HepG2 (cell line): ENCODE results near the gene DAPP1. TPM values are rescaled to one million over a fixed set of nuclear protein-coding genes. Genes with fewer than 3 reads are reported as not detected.

ENCODE experiments used
- ATAC-seq: fragments of 200-7000 bp; cut with Tn5 transposase; 3 replicates; pipeline ENCODE4 v1.9.1; 2020; ENCODE audit warnings: mild to moderate bottlenecking, moderate library complexity
- BruUV-seq: library from RNA; stranded (reverse); fragments of 400-500 nt; replicated peaks from 2 replicates; lab custom pipeline; 2021; lab: Mats Ljungman, UMichigan
- CTCF ChIA-PET: fragments of 300-600 bp; formaldehyde crosslinking; extraction: SDS; loops from one replicate; lab custom pipeline; 2021; ENCODE audit warnings: low total read pairs, inconsistent platforms, low intra/inter-chr PET ratio; lab: Yijun Ruan, JAX
- POLR2A ChIA-PET: fragments of 350-600 bp; sonication (Branson Sonifier 250); formaldehyde crosslinking; loops from one replicate; lab custom pipeline; 2020; ENCODE audit warnings: antibody characterized with exemption, inconsistent platforms; lab: Yijun Ruan, JAX
- DNase-seq: peaks from one replicate; pipeline ENCODE4 v3.0.0-alpha.2; 2015; ENCODE audit warnings: low spot score
- FAIRE-seq: peaks from 3 replicates; lab custom pipeline; 2011; peaks lifted over from hg19 to GRCh38; lab: Jason Lieb, UNC
- H2AFZ ChIP-seq: one replicate; pipeline ENCODE4 v1.6.1; 2011; ENCODE audit warnings: low read length, inconsistent platforms
- H3K27ac ChIP-seq: fragments of 300-600 bp; 3 replicates; pipeline ENCODE4 v1.8.0; 2011; ENCODE audit warnings: mixed run types, mild to moderate bottlenecking, mixed read lengths, low read length, inconsistent platforms; ENCODE audit not compliant: insufficient read depth; ENCODE audit errors: extremely low read length
- H3K27me3 ChIP-seq, 2 experiments: fragments of 200-600 bp in 1 of 2; 2 replicates in 1 of 2; 3 replicates in 1 of 2; pipeline versions ENCODE4 v1.6.0 to v1.8.0; 2011; ENCODE audit warnings: low read length in 2 of 2, mild to moderate bottlenecking in 2 of 2, moderate library complexity in 2 of 2, inconsistent platforms in 1 of 2; ENCODE audit not compliant: insufficient read depth in 2 of 2, control insufficient read depth in 1 of 2
- H3K36me3 ChIP-seq, 2 experiments: fragments of 200-600 bp in 1 of 2; replicated peaks in 1 of 2; 2 replicates in 1 of 2; 3 replicates in 1 of 2; pipeline versions ENCODE4 v1.5.1 to v1.8.0; 2011; ENCODE audit warnings: low read length in 2 of 2, inconsistent platforms in 1 of 2; ENCODE audit not compliant: insufficient read depth in 2 of 2, control insufficient read depth in 1 of 2
- H3K4me1 ChIP-seq: 2 replicates; pipeline ENCODE4 v1.5.1; 2012; ENCODE audit warnings: low read length, inconsistent platforms; ENCODE audit not compliant: insufficient read depth
- H3K4me2 ChIP-seq: 2 replicates; pipeline ENCODE4 v1.6.0; 2011; ENCODE audit warnings: low read depth, low read length, inconsistent platforms
- H3K4me3 ChIP-seq, 3 experiments: fragments of 200-600 bp in 1 of 3; sonication (generic), shearing (Covaris generic) in 1 of 3; replicated peaks in 1 of 3; 2 replicates each; pipeline ENCODE4 v1.5.1; 2011 to 2016; ENCODE audit warnings: low read length in 3 of 3, inconsistent platforms in 2 of 3, low read depth in 2 of 3, mild to moderate bottlenecking in 2 of 3, control low read depth in 1 of 3, mixed read lengths in 1 of 3; ENCODE audit not compliant: insufficient read depth in 1 of 3
- H3K79me2 ChIP-seq: one replicate; pipeline ENCODE4 v1.6.1; 2011; ENCODE audit warnings: low read length, inconsistent platforms; ENCODE audit not compliant: insufficient read depth
- H3K9ac ChIP-seq: 2 replicates; pipeline ENCODE4 v1.6.0; 2011; ENCODE audit warnings: mild to moderate bottlenecking, low read depth, low read length, inconsistent platforms; ENCODE audit not compliant: insufficient read depth
- H3K9me3 ChIP-seq: 2 replicates; pipeline ENCODE4 v1.5.1; 2012; ENCODE audit warnings: mild to moderate bottlenecking, low read length
- H4K20me1 ChIP-seq: 2 replicates; pipeline ENCODE4 v1.6.0; 2011; ENCODE audit warnings: inconsistent platforms, mild to moderate bottlenecking, low read length, moderate library complexity; ENCODE audit not compliant: insufficient read depth
- CEBPB ChIP-seq: IDR thresholded peaks from 2 replicates; pipeline ENCODE4 v1.6.1; 2011; ENCODE audit warnings: low read depth, low read length, improper control_type of control experiment, borderline replicate concordance
- FOXA1 ChIP-seq, 2 experiments: fragments of 450-650 bp in 1 of 2; sonication (generic) in 1 of 2; formaldehyde crosslinking in 1 of 2; IDR thresholded peaks; 2 replicates each; pipeline versions ENCODE4 v1.4.0 to v1.6.1; 2016 to 2020; ENCODE audit warnings: missing genetic modification reagents in 1 of 2
- JUND ChIP-seq: sonication (generic); formaldehyde crosslinking; IDR thresholded peaks from 2 replicates; pipeline ENCODE4 v1.8.0; 2022; ENCODE audit warnings: mild to moderate bottlenecking, missing genetic modification reagents
- MTA3 ChIP-seq: sonication (generic); formaldehyde crosslinking; IDR thresholded peaks from 2 replicates; pipeline ENCODE4 v1.4.0; 2020; ENCODE audit warnings: missing genetic modification reagents
- NFKBIZ ChIP-seq: IDR thresholded peaks from 2 replicates; pipeline ENCODE4 v1.6.1; 2018; ENCODE audit warnings: missing genetic modification reagents, missing compliant biosample characterization
- STAG1 ChIP-seq: sonication (generic); formaldehyde crosslinking; IDR thresholded peaks from 2 replicates; pipeline ENCODE4 v1.4.0; 2020; ENCODE audit warnings: missing genetic modification reagents
- ZBTB7A ChIP-seq: sonication (generic); formaldehyde crosslinking; IDR thresholded peaks from 2 replicates; pipeline ENCODE4 v1.8.0; 2022; ENCODE audit warnings: mild to moderate bottlenecking, missing genetic modification reagents
- ZNF737 ChIP-seq: sonication (generic); formaldehyde crosslinking; IDR thresholded peaks from 2 replicates; pipeline ENCODE4 v1.5.0; 2020; ENCODE audit warnings: missing genetic modification reagents, mild to moderate bottlenecking, borderline replicate concordance
- WGBS: methylation state at CpG from one replicate; pipeline ENCODE4 v1.1.6; 2017; ENCODE audit warnings: low lambda C conversion rate; 5-methylcytosine and 5-hydroxymethylcytosine counted together
- in situ Hi-C: cut with HindIII; loops from 2 replicates; pipeline ENCODE4 v1.10.0; 2017; ENCODE audit warnings: low pct_unique_long_range_greater_than_20kb; ENCODE audit not compliant: extremely low pct_ligation_motif_present
- intact Hi-C: fragments of 100-400 bp; cut with micrococcal nuclease; formaldehyde crosslinking; loops from one replicate; pipeline ENCODE4 v1.10.0; 2022; ENCODE audit not compliant: unreplicated experiment
- polyA plus RNA-seq, 8 experiments: library from polyadenylated mRNA; depleted of rRNA in 3 of 8; stranded (reverse) in 7 of 8; unstranded in 1 of 8; fragments of >200 nt; fragmentation: Illumina TruSeq in 4 of 8; extraction: Trizol in 4 of 8; gene quantifications; 2 replicates each; pipeline versions ENCODE4 v1.2.1 to v1.2.3, GENCODE V29; 2011 to 2016; ENCODE audit warnings: low read depth in 4 of 8, missing spikeins in 1 of 8, mixed read lengths in 1 of 8; ENCODE audit not compliant: insufficient read depth in 1 of 8
- total RNA-seq, 5 experiments: library from RNA; depleted of rRNA; stranded (reverse); fragments of >200 nt; fragmentation: Illumina TruSeq; extraction: Trizol; gene quantifications; 2 replicates each; pipeline ENCODE4 v1.2.3, GENCODE V29; 2016; ENCODE audit warnings: low read depth in 1 of 5
- TF ChIP-seq, protein P1 (sequence below): sonication (generic); formaldehyde crosslinking; IDR thresholded peaks from 2 replicates; pipeline ENCODE4 v1.5.0; 2020; ENCODE audit warnings: mild to moderate bottlenecking, missing genetic modification reagents, moderate library complexity
- TF ChIP-seq, protein P2 (sequence below): sonication (generic); IDR thresholded peaks from 2 replicates; pipeline ENCODE4 v1.6.1; 2016; ENCODE audit warnings: low read depth, borderline replicate concordance
- TF ChIP-seq, protein P3 (sequence below): sonication (generic); formaldehyde crosslinking; IDR thresholded peaks from 2 replicates; pipeline ENCODE4 v1.9.0; 2022; ENCODE audit warnings: missing genetic modification reagents, mild to moderate bottlenecking, borderline replicate concordance

Gene DAPP1
- total and polyA plus RNA-seq, 2 of the 13 experiments (the other 11 are each of a cell fraction or from before 2014, with no cell fraction given) = not detected

DNA sequence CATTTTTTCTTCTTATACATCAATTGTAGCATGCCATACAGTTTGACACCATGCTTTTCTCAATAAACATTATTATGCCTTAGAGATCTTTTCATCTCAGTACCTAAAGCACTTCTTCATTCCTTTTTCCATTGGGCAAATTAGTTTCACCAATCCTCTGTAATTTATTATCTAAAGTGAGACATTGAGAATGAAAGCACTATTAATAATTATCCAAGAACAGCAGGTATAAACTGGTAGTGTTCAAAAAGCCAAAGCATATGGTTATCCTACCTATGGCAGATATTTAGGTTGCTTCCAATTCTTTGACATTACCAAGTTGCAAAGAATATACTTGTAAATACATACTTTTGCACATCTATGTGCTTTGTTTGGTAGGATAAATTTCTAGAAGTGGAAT is 62.0 kb downstream of the DAPP1 start (continued):
- TF ChIP-seq NFKBIZ (CRISPR knock-in tag) = no peak
- TF ChIP-seq FOXA1 (IDR thresholded peaks at IDR 0.05) = no peak
- TF ChIP-seq FOXA1 (CRISPR knock-in tag; IDR thresholded peaks at IDR 0.05) = no peak
- no peak for TF ChIP-seq MTA3 (CRISPR knock-in tag)

DNA sequence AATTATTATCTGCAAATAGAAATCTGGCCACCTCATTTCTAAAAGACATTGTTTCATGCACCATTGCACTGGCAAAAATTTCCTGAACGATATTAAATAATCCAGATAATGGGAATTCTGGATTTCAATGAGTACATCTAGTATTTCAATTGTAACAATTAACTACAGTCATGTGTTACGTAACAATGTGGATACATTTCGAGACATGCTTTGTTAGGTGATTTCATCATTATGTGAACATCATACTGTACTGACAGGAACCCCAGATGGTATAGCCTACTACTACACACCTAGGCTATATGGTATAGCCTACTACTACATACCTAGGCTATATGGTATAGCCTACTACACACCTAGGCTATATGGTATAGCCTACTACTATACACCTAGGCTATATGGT is 62.8 kb downstream of the DAPP1 start:
- TF ChIP-seq CEBPB (peak; percentile 89), ZBTB7A (CRISPR knock-in tag) (no peak)
- no peak for FAIRE-seq
- CTCF ChIA-PET = no interaction called here
- 99% methylated on average over 3 of the region's 3 CpGs for WGBS
- no TSS peak for BruUV-seq
- no peak for ATAC-seq
- Histone ChIP-seq H3K9me3 (no peaks in the 10 kb centered on the region), H4K20me1 (no peaks in the 10 kb centered on the region), H3K9ac (no peak overlapping the region), H3K4me3 (no peak overlapping the region), H2AFZ (no peak overlapping the region), H3K27me3 (no peaks in the 10 kb centered on the region), H3K36me3 (peaks cover 7 to 36% of the 10 kb centered on the region in 2 experiments), H3K4me2 (no peak overlapping the region), H3K79me2 (no peaks in the 10 kb centered on the region), H3K4me1 (no peaks in the 10 kb centered on the region), H3K27ac (no peak overlapping the region)
- no peak for DNase-seq
- in situ Hi-C loops (no loop called here), intact Hi-C loops (no loop called here)
- POLR2A ChIA-PET = no interaction called here

DNA sequence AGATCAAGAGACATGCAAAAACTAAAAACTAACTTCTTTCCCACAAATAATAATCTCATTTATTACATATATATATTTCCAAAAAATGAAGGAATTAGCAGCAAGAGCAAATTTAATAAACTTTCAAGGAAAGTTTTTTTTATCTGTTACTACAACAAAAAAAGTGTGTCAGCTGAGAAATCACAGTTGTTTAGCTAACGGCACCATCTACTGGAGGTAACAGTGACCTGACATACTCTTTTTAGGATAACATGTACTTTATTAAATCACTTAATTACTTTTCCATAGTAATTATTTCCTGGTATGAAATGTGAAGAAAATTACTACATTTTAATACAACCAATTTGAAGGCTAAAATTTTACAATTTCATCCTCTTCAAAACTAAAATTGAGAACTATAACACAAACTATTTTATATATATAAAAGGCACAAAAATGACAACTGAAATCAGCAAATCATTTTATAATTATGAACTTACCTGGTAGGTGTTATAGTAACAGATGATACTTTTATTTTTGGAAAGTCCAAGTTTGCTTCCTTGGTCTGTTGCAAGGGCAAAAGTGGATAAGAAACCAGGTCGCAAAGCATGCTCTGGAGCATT is 68.5 kb downstream of the DAPP1 start:
- POLR2A ChIA-PET = no interaction called here

More for the DNA sequence above, 68.5 kb downstream of the DAPP1 start:
- Histone ChIP-seq H3K4me1 (no peaks in the 10 kb centered on the region), H4K20me1 (no peaks in the 10 kb centered on the region), H3K79me2 (peaks cover 8% of the 10 kb centered on the region), H3K36me3 (peaks cover 6 to 34% of the 10 kb centered on the region in 2 experiments), H2AFZ (no peak overlapping the region), H3K9ac (no peak overlapping the region), H3K27me3 (no peaks in the 10 kb centered on the region), H3K4me2 (no peak overlapping the region), H3K27ac (no peak overlapping the region), H3K9me3 (no peaks in the 10 kb centered on the region)
- BruUV-seq = no TSS peak
- DNase-seq (peak; percentile 21), ATAC-seq (no peak)
- intact Hi-C loops (loop anchor here (1.0 to 5.0 kb wide), 3 partner anchors 77 to 808 kb away; no protein-coding TSS in a partner anchor), in situ Hi-C loops (loop anchor here (10.0 kb wide), 1 partner anchor 320 kb away; the partner anchor contains the start of gene TRMT10A)
- TF ChIP-seq JUND (CRISPR knock-in tag) = no peak
- no peak for TF ChIP-seq ZNF737
- TF ChIP-seq STAG1 (CRISPR knock-in tag) = peak; percentile 60
- TF ChIP-seq, protein P1, sequence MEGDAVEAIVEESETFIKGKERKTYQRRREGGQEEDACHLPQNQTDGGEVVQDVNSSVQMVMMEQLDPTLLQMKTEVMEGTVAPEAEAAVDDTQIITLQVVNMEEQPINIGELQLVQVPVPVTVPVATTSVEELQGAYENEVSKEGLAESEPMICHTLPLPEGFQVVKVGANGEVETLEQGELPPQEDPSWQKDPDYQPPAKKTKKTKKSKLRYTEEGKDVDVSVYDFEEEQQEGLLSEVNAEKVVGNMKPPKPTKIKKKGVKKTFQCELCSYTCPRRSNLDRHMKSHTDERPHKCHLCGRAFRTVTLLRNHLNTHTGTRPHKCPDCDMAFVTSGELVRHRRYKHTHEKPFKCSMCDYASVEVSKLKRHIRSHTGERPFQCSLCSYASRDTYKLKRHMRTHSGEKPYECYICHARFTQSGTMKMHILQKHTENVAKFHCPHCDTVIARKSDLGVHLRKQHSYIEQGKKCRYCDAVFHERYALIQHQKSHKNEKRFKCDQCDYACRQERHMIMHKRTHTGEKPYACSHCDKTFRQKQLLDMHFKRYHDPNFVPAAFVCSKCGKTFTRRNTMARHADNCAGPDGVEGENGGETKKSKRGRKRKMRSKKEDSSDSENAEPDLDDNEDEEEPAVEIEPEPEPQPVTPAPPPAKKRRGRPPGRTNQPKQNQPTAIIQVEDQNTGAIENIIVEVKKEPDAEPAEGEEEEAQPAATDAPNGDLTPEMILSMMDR (CRISPR knock-in tag) = peak; percentile 45
- TF ChIP-seq, protein P2, sequence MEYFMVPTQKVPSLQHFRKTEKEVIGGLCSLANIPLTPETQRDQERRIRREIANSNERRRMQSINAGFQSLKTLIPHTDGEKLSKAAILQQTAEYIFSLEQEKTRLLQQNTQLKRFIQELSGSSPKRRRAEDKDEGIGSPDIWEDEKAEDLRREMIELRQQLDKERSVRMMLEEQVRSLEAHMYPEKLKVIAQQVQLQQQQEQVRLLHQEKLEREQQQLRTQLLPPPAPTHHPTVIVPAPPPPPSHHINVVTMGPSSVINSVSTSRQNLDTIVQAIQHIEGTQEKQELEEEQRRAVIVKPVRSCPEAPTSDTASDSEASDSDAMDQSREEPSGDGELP = 0 out of 2 replicates have a peak, but pooled peaks have one; percentile 15
- TF ChIP-seq, protein P3, sequence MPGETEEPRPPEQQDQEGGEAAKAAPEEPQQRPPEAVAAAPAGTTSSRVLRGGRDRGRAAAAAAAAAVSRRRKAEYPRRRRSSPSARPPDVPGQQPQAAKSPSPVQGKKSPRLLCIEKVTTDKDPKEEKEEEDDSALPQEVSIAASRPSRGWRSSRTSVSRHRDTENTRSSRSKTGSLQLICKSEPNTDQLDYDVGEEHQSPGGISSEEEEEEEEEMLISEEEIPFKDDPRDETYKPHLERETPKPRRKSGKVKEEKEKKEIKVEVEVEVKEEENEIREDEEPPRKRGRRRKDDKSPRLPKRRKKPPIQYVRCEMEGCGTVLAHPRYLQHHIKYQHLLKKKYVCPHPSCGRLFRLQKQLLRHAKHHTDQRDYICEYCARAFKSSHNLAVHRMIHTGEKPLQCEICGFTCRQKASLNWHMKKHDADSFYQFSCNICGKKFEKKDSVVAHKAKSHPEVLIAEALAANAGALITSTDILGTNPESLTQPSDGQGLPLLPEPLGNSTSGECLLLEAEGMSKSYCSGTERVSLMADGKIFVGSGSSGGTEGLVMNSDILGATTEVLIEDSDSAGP (CRISPR knock-in tag) = no peak
- TF ChIP-seq, all 625 proteins: peak for 3
- no peak overlapping the region for H3K4me3 ChIP-seq
- FAIRE-seq = peak; percentile 68
- WGBS = 92% methylated on average over 2 of the region's 2 CpGs
- CTCF ChIA-PET = interaction anchor here (1.7 kb wide), 1 partner anchor 324 kb away, joined by 6 read pairs; no protein-coding TSS in a partner anchor
